Nucleus accumbens (tissue), 56 donors: ENCODE measurements around the gene UBA52.

Experiments used
- DNase-seq, 56 donors: peaks; one replicate each; lab custom pipeline; 2025; lab: John Stamatoyannopoulos, UW

Gene UBA52

GRCh38 chr19:18605546-18606280, 34.1 kb downstream of the UBA52 start:
- DNase-seq = no peak

GRCh38 chr19:18606281-18607225, 34.9 kb downstream of the UBA52 start, which contains the start of gene CRLF1:
Gene CRLF1 (minus strand): TSS chr19:18606799. CDS start chr19:18606656, 143 bp downstream.
- DNase-seq = no peak

- DNase-seq = peak in 1 of 56 donors; percentile 45
These were observed 35.8 kb downstream of the UBA52 start for GRCh38 chr19:18607226-18608101.

GRCh38 chr19:18608102-18608804, 36.6 kb downstream of the UBA52 start:
- DNase-seq = no peak

- DNase-seq = no peak
These were observed 37.4 kb downstream of the UBA52 start for GRCh38 chr19:18608805-18609716.

GRCh38 chr19:18609717-18610051, 38.0 kb downstream of the UBA52 start:
- DNase-seq = no peak

- no peak for DNase-seq
These were observed 38.5 kb downstream of the UBA52 start for GRCh38 chr19:18610245-18610555.

GRCh38 chr19:18610556-18611326, 39.1 kb downstream of the UBA52 start:
- DNase-seq = no peak

- peak in 5 of 56 donors; percentile 11 to 63 (median 26) for DNase-seq
These were observed 39.8 kb downstream of the UBA52 start for GRCh38 chr19:18611327-18612050.

GRCh38 chr19:18612051-18612771, 40.6 kb downstream of the UBA52 start:
- DNase-seq = peak in 4 of 56 donors; percentile 26 to 48 (median 46)

GRCh38 chr19:18612772-18613588, 41.3 kb downstream of the UBA52 start, which contains the start of gene TMEM59L:
Gene TMEM59L (plus strand): TSS chr19:18612870. CDS start chr19:18612959, 89 bp downstream.
- peak in 50 of 56 donors; percentile 9 to 80 (median 50) for DNase-seq

GRCh38 chr19:18613589-18614234, 42.1 kb downstream of the UBA52 start:
- DNase-seq = peak in 4 of 56 donors; percentile 10 to 34 (median 23)

- no peak for DNase-seq
These were observed 44.4 kb downstream of the UBA52 start for GRCh38 chr19:18616023-18616422.

GRCh38 chr19:18617562-18617961, 45.9 kb downstream of the UBA52 start:
- DNase-seq = no peak

GRCh38 chr19:18618236-18618635, 46.6 kb downstream of the UBA52 start:
- DNase-seq = no peak
